Ramos (cell line): ENCODE data around the gene RNF150.
"Not testable (repeated sequence)": the region's sequence is repeated elsewhere in the genome, so short reads cannot be mapped to it uniquely, and the experiment has no call there.

Experiments
- in situ Hi-C: fragments of 300-500 bp; cut with MboI; formaldehyde crosslinking; loops from one replicate; pipeline ENCODE4 v1.14.3; 2022; ENCODE audit warnings: low sequenced_read_pairs; ENCODE audit not compliant: unreplicated experiment

Gene RNF150

GRCh38 chr4:140844061-140844460 is 289.2 kb downstream of the RNF150 start:
- in situ Hi-C loops = no loop called here

- in situ Hi-C loops = no loop called here
Measured at GRCh38 chr4:140841186-140841585, 292.1 kb downstream of the RNF150 start.

GRCh38 chr4:140839888-140840790 is 293.1 kb downstream of the RNF150 start:
- in situ Hi-C loops = no loop called here

- in situ Hi-C loops = no loop called here
Measured at GRCh38 chr4:140839406-140839805, 293.9 kb downstream of the RNF150 start.

GRCh38 chr4:140837736-140838135 is 295.5 kb downstream of the RNF150 start:
- in situ Hi-C loops = no loop called here

DNA sequence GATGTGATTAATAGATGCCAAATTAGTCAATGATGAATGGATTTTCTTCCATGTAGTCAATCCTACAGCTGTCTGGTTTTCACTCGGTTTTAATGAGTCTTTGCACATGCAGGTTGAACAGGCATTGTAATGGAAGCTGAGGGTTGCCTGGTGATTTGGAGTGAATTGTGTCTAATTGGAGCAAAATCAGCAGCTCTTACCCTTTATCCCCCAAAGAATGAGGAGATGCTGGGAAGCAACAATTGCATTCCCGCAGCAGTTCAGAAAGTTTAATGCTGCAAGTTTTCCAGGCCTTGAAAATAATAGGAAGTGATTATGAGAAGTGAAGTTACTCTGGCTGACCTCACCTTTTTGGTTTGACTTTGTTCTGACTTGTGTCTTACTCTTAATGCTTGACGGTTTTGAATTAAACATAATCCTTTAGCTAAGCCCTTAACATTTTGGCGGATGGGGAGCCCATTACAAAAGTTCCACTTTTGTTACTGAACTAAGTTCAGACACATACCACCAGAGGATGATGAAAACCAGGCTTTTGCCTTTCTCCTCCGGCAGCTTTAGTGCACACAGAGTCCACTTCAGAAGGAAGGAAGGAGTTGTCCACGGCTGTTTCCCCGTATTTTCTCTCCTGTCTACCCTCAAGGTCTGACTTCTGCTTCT is 298.3 kb downstream of the RNF150 start:
- in situ Hi-C loops = no loop called here

- in situ Hi-C loops = no loop called here
Measured at GRCh38 chr4:140833280-140833679, 300.0 kb downstream of the RNF150 start.

DNA sequence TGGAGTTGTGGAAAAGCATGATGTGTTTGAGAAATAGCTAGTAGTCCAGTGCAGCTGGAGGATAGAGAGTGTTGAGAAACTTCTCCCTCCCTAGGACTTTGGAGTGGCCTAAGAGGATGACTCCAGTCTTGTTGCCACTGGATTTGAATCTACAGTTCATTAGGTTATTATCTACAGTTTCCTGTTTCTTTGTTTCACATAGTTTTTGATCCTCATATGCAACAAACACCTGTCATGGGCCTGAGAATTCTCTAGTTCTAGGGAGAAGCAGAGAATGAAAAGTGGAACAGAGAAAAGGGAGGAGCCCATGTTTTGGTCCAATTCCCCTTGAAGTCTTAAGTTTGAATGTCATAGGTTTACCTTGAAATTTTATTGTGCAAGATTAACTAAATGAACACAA is 303.4 kb downstream of the RNF150 start:
- in situ Hi-C loops = no loop called here

- in situ Hi-C loops = no loop called here
Measured at GRCh38 chr4:140826701-140827027, 306.6 kb downstream of the RNF150 start.

GRCh38 chr4:140820520-140820919 is 312.7 kb downstream of the RNF150 start:
- in situ Hi-C loops = not testable (repeated sequence)

DNA sequence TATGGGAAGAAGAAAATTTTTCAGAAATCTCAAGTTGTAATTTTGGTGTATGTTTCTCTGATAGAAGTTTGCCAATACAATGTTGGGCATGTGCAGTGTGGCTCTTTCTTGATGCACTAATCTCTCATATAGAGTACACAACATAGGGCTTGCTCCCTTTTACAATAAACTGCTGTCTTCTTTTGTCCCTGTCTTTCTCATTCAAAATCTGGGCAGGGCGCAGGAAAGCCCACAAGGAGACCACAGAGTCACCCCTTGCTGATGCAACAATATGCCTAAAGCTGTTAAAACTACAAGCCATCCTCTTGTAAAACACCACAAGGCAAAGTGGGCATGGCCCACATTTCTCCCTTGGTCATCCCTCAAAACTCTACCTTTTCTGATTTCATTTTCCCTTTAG is 313.7 kb downstream of the RNF150 start:
- in situ Hi-C loops = no loop called here

- in situ Hi-C loops = no loop called here
Measured at GRCh38 chr4:140818433-140818832, 314.8 kb downstream of the RNF150 start.

- in situ Hi-C loops = no loop called here
Measured at GRCh38 chr4:140816806-140817510, 316.3 kb downstream of the RNF150 start.

GRCh38 chr4:140813804-140814203 is 319.5 kb downstream of the RNF150 start:
- in situ Hi-C loops = no loop called here

DNA sequence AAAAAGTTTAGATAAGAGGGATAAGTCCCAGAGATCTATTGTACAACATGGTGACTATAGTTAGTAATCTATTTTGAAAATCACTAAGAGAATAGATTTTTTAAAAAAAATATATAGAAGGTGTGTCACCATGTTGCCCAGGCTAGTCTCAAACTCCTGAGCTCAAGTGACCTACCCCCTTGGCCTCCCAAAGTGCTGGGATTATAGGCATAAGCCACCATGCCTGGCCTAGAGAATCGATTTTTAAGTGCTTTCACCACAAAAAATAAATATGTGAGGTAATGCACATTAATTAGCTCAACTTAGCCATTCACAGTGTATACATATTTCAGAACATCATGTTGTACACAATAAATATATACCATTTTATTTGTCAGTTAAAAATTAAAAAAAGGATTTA is 320.4 kb downstream of the RNF150 start:
- in situ Hi-C loops = no loop called here

GRCh38 chr4:140811429-140811828 is 321.8 kb downstream of the RNF150 start:
- in situ Hi-C loops = no loop called here

DNA sequence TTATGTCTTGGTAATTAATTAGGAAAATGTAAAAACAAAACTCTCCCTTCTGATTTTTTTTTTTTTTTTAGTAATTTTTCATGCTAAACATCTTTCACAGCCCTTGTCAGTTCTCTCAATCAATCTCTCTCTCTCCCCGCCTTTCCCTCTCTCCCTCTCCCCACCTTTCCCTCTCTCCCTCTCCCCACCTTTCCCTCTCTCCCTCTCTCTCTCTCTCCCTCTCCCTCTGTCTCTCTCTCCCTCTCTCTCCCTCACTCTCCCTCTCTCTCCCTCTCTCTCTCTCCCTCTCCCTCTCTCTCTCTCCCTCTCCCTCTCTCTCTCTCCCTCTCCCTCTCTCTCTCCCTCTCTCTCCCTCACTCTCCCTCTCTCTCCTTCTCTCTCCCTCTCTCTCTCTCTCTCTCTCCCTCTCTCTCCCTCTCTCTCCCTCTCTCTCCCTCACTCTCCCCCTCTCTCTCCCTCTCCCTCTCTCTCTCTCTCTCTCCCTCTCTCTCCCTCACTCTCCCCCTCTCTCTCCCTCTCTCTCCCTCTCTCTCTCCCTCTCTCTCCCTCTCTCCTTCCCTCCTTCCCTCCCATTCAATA is 322.6 kb downstream of the RNF150 start:
- in situ Hi-C loops = not testable (repeated sequence)
